Measurements from ENCODE around the gene PIP5K1A.

GRCh38 chr1:151165281-151165737 lies 33.0 kb upstream of the PIP5K1A start:
- no peak for TF ChIP-seq CTCF (IDR thresholded peaks at IDR 0.05; ENCODE audit: low read length)
- no peak for TF ChIP-seq EZH2 (IDR thresholded peaks at IDR 0.05; ENCODE audit: borderline replicate concordance, low read length)
